Measurements from ENCODE around the gene IL6. TPM values are rescaled to one million over a fixed set of nuclear protein-coding genes. Genes with fewer than 3 reads are reported as not detected.
"Not testable (repeated sequence)": the region's sequence is repeated elsewhere in the genome, so short reads cannot be mapped to it uniquely, and the experiment has no call there.

The IL6 gene
- total and polyA plus RNA-seq, 2 of the 13 experiments (the other 11 are each of a cell fraction or from before 2014, with no cell fraction given), result not detected

GRCh38 chr7:22708677-22709061 lies 18.3 kb upstream of the IL6 start:
- H3K79me2 ChIP-seq (ENCODE audit: insufficient read depth, low read length); ATAC-seq; BruUV-seq (replicated peaks); H3K4me2 ChIP-seq (ENCODE audit: low read depth, low read length); FAIRE-seq; H3K4me3 ChIP-seq (replicated peaks in 1 of 3; ENCODE audit: insufficient read depth in 1 of 3, low read depth in 2 of 3, low read length in 3 of 3); H3K36me3 ChIP-seq (replicated peaks in 1 of 2; ENCODE audit: control insufficient read depth in 1 of 2, insufficient read depth in 2 of 2, low read length in 2 of 2); in situ Hi-C loops (cut with HindIII; ENCODE audit: extremely low pct_ligation_motif_present, low pct_unique_long_range_greater_than_20kb); H4K20me1 ChIP-seq (ENCODE audit: insufficient read depth, low read length); H3K27me3 ChIP-seq (ENCODE audit: control insufficient read depth in 1 of 2, insufficient read depth in 2 of 2, low read length in 2 of 2); H3K27ac ChIP-seq (ENCODE audit: extremely low read length, insufficient read depth, low read length); H3K9ac ChIP-seq (ENCODE audit: insufficient read depth, low read depth, low read length); H3K9me3 ChIP-seq (ENCODE audit: low read length); H2AFZ ChIP-seq (ENCODE audit: low read length); POLR2A ChIA-PET; intact Hi-C loops (cut with micrococcal nuclease; ENCODE audit: unreplicated experiment); H3K4me1 ChIP-seq (ENCODE audit: insufficient read depth, low read length); DNase-seq (ENCODE audit: low spot score); CTCF ChIA-PET (ENCODE audit: low intra/inter-chr PET ratio, low total read pairs): not testable (repeated sequence)
- 26% methylated on average over 9 of the region's 9 CpGs for WGBS (ENCODE audit: low lambda C conversion rate)

DNA sequence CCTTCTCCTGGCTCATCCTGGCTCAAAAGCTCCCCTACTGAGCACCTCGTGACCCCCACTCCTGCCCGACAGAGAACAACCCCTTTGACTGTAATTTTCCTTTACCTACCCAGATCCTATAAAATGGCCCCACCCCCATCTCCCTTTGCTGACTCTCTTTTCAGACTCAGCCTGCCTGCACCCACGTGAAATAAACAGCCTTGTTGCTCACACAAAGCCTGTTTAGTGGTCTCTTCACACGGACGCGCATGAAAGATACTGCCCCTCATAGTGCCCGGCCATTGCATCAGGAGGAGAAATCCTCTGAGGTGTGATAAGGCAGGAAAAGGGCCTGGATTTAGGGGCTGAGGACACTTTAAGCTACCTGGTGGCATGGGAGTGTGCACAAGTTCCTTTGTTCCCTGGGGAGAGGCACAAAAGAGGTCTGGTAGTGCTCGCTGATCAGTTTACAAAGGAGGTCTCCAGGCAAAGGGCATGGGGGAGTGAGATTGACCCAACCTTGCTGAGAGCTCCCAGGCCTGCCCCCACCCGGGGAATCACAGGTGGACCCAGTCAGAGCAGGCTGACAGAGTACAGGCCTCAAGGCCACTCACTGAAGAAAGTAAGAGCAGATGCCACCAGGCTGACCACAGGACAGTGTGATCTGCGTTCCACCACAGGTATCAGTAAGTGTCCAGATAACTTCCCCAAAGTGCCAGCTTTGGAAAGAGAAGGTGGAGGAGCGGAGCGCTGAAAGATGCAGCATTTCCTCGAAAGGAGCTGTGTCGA lies 17.8 kb upstream of the IL6 start:
- H3K27me3 ChIP-seq (ENCODE audit: control insufficient read depth in 1 of 2, insufficient read depth in 2 of 2, low read length in 2 of 2); H3K4me3 ChIP-seq (replicated peaks in 1 of 3; ENCODE audit: insufficient read depth in 1 of 3, low read depth in 2 of 3, low read length in 3 of 3); H3K4me1 ChIP-seq (ENCODE audit: insufficient read depth, low read length); CTCF ChIA-PET (ENCODE audit: low intra/inter-chr PET ratio, low total read pairs); in situ Hi-C loops (cut with HindIII; ENCODE audit: extremely low pct_ligation_motif_present, low pct_unique_long_range_greater_than_20kb); H3K36me3 ChIP-seq (replicated peaks in 1 of 2; ENCODE audit: control insufficient read depth in 1 of 2, insufficient read depth in 2 of 2, low read length in 2 of 2); intact Hi-C loops (cut with micrococcal nuclease; ENCODE audit: unreplicated experiment); H3K27ac ChIP-seq (ENCODE audit: extremely low read length, insufficient read depth, low read length); H3K79me2 ChIP-seq (ENCODE audit: insufficient read depth, low read length); H3K9me3 ChIP-seq (ENCODE audit: low read length); H2AFZ ChIP-seq (ENCODE audit: low read length); H4K20me1 ChIP-seq (ENCODE audit: insufficient read depth, low read length); FAIRE-seq; H3K9ac ChIP-seq (ENCODE audit: insufficient read depth, low read depth, low read length); DNase-seq (ENCODE audit: low spot score); H3K4me2 ChIP-seq (ENCODE audit: low read depth, low read length); BruUV-seq (replicated peaks); POLR2A ChIA-PET: not testable (repeated sequence)
- 51% methylated on average over 13 of the region's 14 CpGs for WGBS (ENCODE audit: low lambda C conversion rate)
- peak; percentile 53; the same call in 2 of the 3 replicates for ATAC-seq

- Histone ChIP-seq H3K36me3 (replicated peaks in 1 of 2; ENCODE audit: control insufficient read depth in 1 of 2, insufficient read depth in 2 of 2, low read length in 2 of 2) (no peaks in the 10 kb centered on the region), H3K79me2 (ENCODE audit: insufficient read depth, low read length) (no peaks in the 10 kb centered on the region), H3K4me2 (ENCODE audit: low read depth, low read length) (no peak overlapping the region), H3K27ac (ENCODE audit: extremely low read length, insufficient read depth, low read length) (no peak overlapping the region), H3K9ac (ENCODE audit: insufficient read depth, low read depth, low read length) (no peak overlapping the region), H3K9me3 (ENCODE audit: low read length) (no peaks in the 10 kb centered on the region), H4K20me1 (ENCODE audit: insufficient read depth, low read length) (no peaks in the 10 kb centered on the region), H3K27me3 (ENCODE audit: control insufficient read depth in 1 of 2, insufficient read depth in 2 of 2, low read length in 2 of 2) (peaks cover 0 to 2% of the 10 kb centered on the region in 2 experiments; a peak in 2 of 5 replicates), H3K4me3 (replicated peaks in 1 of 3; ENCODE audit: insufficient read depth in 1 of 3, low read depth in 2 of 3, low read length in 3 of 3) (no peak overlapping the region), H3K4me1 (ENCODE audit: insufficient read depth, low read length) (no peaks in the 10 kb centered on the region), H2AFZ (ENCODE audit: low read length) (no peak overlapping the region)
- no TSS peak for BruUV-seq (replicated peaks)
- CTCF ChIA-PET (ENCODE audit: low intra/inter-chr PET ratio, low total read pairs), result no interaction called here
- intact Hi-C loops (cut with micrococcal nuclease; ENCODE audit: unreplicated experiment), result no loop called here
- 42% methylated on average over 4 of the region's 4 CpGs for WGBS (ENCODE audit: low lambda C conversion rate)
- DNase-seq (ENCODE audit: low spot score) (no peak), FAIRE-seq (no peak), ATAC-seq (no peak)
- POLR2A ChIA-PET, result no interaction called here
- in situ Hi-C loops (cut with HindIII; ENCODE audit: extremely low pct_ligation_motif_present, low pct_unique_long_range_greater_than_20kb), result no loop called here
- TF ChIP-seq SMARCC2 (IDR thresholded peaks at IDR 0.05), result no peak
- TF ChIP-seq, protein P1, sequence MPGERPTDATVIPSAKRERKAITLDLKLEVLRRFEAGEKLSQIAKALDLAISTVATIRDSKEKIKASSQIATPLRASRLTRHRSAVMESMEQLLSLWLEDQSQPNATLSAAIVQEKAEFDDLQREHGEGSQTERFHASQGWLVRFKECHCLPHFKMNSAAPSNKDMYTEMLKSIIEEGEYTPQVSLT (CRISPR knock-in tag; IDR thresholded peaks at IDR 0.05; ENCODE audit: borderline replicate concordance, low read depth), result no peak
- no peak for TF ChIP-seq SRY (CRISPR knock-in tag; IDR thresholded peaks at IDR 0.05)
- TF ChIP-seq JUN (CRISPR knock-in tag; IDR thresholded peaks at IDR 0.05), result no peak
- no peak for TF ChIP-seq ZNF543 (CRISPR knock-in tag; IDR thresholded peaks at IDR 0.05)
- TF ChIP-seq ZNF451 (CRISPR knock-in tag; IDR thresholded peaks at IDR 0.05), result no peak
- TF ChIP-seq GATAD2A (CRISPR knock-in tag; IDR thresholded peaks at IDR 0.05), result no peak
- TF ChIP-seq ELF4 (CRISPR knock-in tag; IDR thresholded peaks at IDR 0.05; ENCODE audit: borderline replicate concordance), result no peak
- TF ChIP-seq BATF2 (CRISPR knock-in tag; IDR thresholded peaks at IDR 0.05), result no peak
- no peak for TF ChIP-seq CREM (IDR thresholded peaks at IDR 0.05)
- no peak for TF ChIP-seq CREM (CRISPR knock-in tag; IDR thresholded peaks at IDR 0.05)
- no peak for TF ChIP-seq JDP2 (CRISPR knock-in tag; IDR thresholded peaks at IDR 0.05; ENCODE audit: borderline replicate concordance)
Measured at GRCh38 chr7:22709857-22710256, 17.1 kb upstream of the IL6 start.

All from HepG2 (cell line).